GM18861 (cell line): ENCODE measurements around the gene CENPO.

ENCODE experiments used
- ATAC-seq: cut with Tn5 transposase; IDR thresholded peaks from one replicate; pipeline ENCODE4 v1.9.1; 2021; ENCODE audit not compliant: unreplicated experiment

Gene CENPO

DNA sequence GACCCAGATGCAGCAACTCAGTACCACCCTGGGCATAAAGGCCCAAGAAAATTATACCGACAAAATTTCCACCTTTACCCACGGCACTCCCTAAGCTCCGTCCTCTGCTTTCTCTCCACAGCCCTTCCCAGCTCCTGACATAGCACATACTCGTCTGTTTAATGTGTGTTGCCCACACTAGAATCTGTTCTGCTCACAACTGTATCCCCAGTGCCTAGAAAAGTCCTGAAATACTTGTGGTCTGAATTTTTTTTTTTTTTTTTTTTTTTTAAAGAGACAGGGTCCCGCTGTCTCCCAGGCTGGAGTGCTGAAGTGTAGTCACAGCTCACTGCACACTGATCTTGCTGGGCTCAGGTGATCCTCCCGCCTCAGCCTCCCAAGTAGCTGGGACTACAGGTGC is 64.5 kb downstream of the CENPO start:
- no peak for ATAC-seq

DNA sequence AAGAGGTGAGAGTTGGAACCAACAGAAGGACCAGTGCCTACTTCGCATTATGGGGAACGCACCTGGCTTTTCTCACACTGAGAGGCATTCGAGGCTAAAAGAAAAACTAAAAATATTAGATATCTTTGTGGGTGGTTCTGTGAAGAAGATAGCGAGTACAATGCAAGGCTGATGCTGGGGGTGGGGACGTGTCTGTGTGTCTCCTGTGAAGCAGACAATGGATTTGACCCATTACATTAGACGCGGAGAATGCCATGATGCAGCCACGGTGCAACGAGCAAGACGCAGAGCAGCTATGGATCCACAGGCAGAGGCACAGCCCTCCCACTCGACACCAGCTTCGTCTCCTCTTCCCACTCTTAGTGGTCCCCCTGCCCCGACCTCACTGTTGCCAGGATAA is 65.8 kb downstream of the CENPO start:
- no peak for ATAC-seq

DNA sequence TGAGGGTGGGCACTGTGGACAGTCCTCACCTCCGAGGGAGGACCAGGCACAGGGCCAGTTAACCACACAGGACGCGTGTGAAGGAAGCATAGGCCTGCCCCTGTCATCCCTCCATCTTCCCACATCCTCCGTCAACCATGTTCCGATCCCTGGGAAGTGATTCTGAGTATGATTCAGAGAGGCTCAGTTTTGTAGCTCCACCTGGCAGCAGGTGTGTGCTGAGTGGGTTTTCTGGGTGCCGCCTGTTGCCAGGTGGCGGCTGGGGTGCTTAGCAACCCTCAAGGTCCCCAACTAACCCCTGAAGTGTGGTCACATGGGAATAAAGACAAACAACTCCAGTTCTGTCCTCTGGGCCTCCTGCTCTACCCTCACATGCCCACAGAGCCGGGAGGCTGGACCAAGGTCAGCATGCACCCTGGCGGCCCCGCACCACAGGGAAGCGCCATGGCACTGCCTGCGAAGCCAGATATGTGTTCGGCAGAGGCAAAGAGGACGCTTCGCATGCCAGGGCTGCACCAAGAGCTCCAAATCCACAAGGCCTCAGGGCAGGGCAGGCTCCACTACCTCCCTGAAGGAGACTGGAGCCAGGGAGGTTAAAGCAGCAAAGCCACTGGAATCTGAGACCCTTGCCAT is 66.9 kb downstream of the CENPO start:
- ATAC-seq = no peak

GRCh38 chr2:24860631-24861030 is 67.4 kb downstream of the CENPO start:
- no peak for ATAC-seq

- ATAC-seq = no peak
These were observed 68.3 kb downstream of the CENPO start for GRCh38 chr2:24861500-24861899.

GRCh38 chr2:24863641-24864040 is 70.4 kb downstream of the CENPO start:
- no peak for ATAC-seq

GRCh38 chr2:24866946-24867345 is 73.7 kb downstream of the CENPO start:
- no peak for ATAC-seq

GRCh38 chr2:24870440-24870839 is 77.2 kb downstream of the CENPO start:
- ATAC-seq = no peak

GRCh38 chr2:24870891-24871705 is 77.9 kb downstream of the CENPO start:
- ATAC-seq = no peak

DNA sequence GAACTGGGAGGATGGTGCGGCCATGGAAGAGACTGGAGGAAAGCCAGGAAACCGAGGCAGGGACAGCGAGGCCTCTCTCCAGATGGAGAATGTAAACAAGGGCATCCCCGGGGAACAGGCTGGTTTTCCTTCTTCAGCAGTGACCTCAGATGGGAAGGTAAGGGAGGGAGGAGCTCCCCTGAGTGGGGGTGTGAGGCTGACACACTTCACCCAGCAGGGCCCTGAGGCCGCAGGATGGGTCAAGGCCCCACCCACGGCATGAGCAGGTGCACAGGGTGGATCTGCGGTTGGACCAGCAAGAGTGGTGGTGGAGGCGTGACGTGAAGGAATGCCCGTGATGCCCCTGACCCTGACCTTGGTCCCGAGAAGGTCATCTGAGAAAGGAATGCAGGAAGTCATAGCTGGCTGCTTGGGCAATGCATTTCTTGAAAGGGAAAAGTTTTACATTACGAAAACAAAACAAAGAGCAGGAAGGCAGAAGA is 78.7 kb downstream of the CENPO start:
- no peak for ATAC-seq
